Measurements from ENCODE around the gene NFIA. TPM values are rescaled to one million over a fixed set of nuclear protein-coding genes. Genes with fewer than 3 reads are reported as not detected.

NFIA gene
- total RNA-seq, 1 donor from 2014 or later, result 16.2 TPM

GRCh38 chr1:61051719-61052394 lies 30.5 kb upstream of the NFIA start:
- DNase-seq (ENCODE audit: low spot score), result no peak
- no peak overlapping the region for H3K27ac Mint-ChIP-seq (ENCODE audit: unreplicated experiment)
- TF ChIP-seq CTCF (IDR thresholded peaks at IDR 0.05; ENCODE audit: unreplicated experiment), result no peak
- H3K27me3 Mint-ChIP-seq (ENCODE audit: unreplicated experiment), result peaks cover 12% of the 10 kb centered on the region
- peak overlapping the region; percentile 58 for H3K4me3 Mint-ChIP-seq (ENCODE audit: unreplicated experiment)
- peaks cover 41% of the 10 kb centered on the region for H3K4me1 Mint-ChIP-seq (ENCODE audit: unreplicated experiment)
- no peaks in the 10 kb centered on the region for H3K9me3 Mint-ChIP-seq (ENCODE audit: unreplicated experiment)
- no peaks in the 10 kb centered on the region for H3K36me3 Mint-ChIP-seq (ENCODE audit: low read depth, unreplicated experiment)

GRCh38 chr1:61052395-61053225 lies 29.8 kb upstream of the NFIA start:
- no peak for DNase-seq (ENCODE audit: low spot score)
- Mint-ChIP-seq H3K4me1 (ENCODE audit: unreplicated experiment) (peaks cover 41% of the 10 kb centered on the region), H3K4me3 (ENCODE audit: unreplicated experiment) (peak overlapping the region; percentile 90), H3K9me3 (ENCODE audit: unreplicated experiment) (no peaks in the 10 kb centered on the region), H3K27me3 (ENCODE audit: unreplicated experiment) (peaks cover 12% of the 10 kb centered on the region), H3K36me3 (ENCODE audit: low read depth, unreplicated experiment) (no peaks in the 10 kb centered on the region), H3K27ac (ENCODE audit: unreplicated experiment) (no peak overlapping the region)
- TF ChIP-seq CTCF (IDR thresholded peaks at IDR 0.05; ENCODE audit: unreplicated experiment), result no peak

- H3K27ac Mint-ChIP-seq (ENCODE audit: unreplicated experiment), result peak overlapping the region; percentile 67
- no peak for TF ChIP-seq CTCF (IDR thresholded peaks at IDR 0.05; ENCODE audit: unreplicated experiment)
- DNase-seq (ENCODE audit: low spot score), result no peak
- H3K4me3 Mint-ChIP-seq (ENCODE audit: unreplicated experiment), result peak overlapping the region; percentile 90
- no peaks in the 10 kb centered on the region for H3K9me3 Mint-ChIP-seq (ENCODE audit: unreplicated experiment)
- H3K4me1 Mint-ChIP-seq (ENCODE audit: unreplicated experiment), result peaks cover 41% of the 10 kb centered on the region
- H3K36me3 Mint-ChIP-seq (ENCODE audit: low read depth, unreplicated experiment), result no peaks in the 10 kb centered on the region
- H3K27me3 Mint-ChIP-seq (ENCODE audit: unreplicated experiment), result peaks cover 14% of the 10 kb centered on the region
Observed at GRCh38 chr1:61053226-61053711, 29.1 kb upstream of the NFIA start.

GRCh38 chr1:61053712-61054600 lies 28.4 kb upstream of the NFIA start:
- no peak for DNase-seq (ENCODE audit: low spot score)
- Mint-ChIP-seq H3K4me1 (ENCODE audit: unreplicated experiment) (peaks cover 41% of the 10 kb centered on the region), H3K27me3 (ENCODE audit: unreplicated experiment) (peaks cover 14% of the 10 kb centered on the region), H3K36me3 (ENCODE audit: low read depth, unreplicated experiment) (no peaks in the 10 kb centered on the region), H3K27ac (ENCODE audit: unreplicated experiment) (no peak overlapping the region), H3K4me3 (ENCODE audit: unreplicated experiment) (peak overlapping the region; percentile 90), H3K9me3 (ENCODE audit: unreplicated experiment) (no peaks in the 10 kb centered on the region)
- no peak for TF ChIP-seq CTCF (IDR thresholded peaks at IDR 0.05; ENCODE audit: unreplicated experiment)

Measured in endothelial cell (in vitro differentiated cells).